Panc1 (cell line): ENCODE results near the gene PPP2R5D.

Experiments used
- CTCF ChIP-seq: fragments of 450-650 bp; IDR thresholded peaks from 2 replicates; pipeline ENCODE4 v1.5.1; 2017; ENCODE audit warnings: mild to moderate bottlenecking
- POLR2AphosphoS5 ChIP-seq: IDR thresholded peaks from 2 replicates; pipeline ENCODE4 v1.6.1; 2012; ENCODE audit warnings: mild to moderate bottlenecking, low read depth, low read length, moderate library complexity
- TCF7L2 ChIP-seq: IDR thresholded peaks from 2 replicates; pipeline ENCODE4 v1.6.1; 2011; ENCODE audit warnings: mild to moderate bottlenecking, low read depth, low read length, inconsistent platforms

DNA sequence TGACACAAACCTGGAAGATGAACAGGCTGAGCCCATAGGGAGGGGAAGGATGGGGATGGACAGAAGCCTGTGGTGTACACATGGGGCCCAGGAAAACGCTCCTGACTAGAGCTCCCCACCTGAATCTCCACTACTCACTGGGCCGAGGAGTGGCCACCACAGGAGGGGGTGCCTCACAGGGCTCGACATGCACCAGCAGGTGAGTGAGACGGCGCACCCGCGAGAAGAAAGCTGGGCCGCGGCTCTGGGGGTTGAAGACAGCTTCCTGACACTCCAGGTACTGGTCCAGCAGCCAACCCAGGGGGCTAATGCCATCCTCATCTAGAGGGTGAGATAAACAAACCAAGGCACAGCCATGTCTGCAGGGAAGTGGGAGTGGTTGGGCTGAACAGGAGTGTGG, 58.9 kb downstream of the PPP2R5D start:
- TF ChIP-seq TCF7L2 = no peak
- no peak for TF ChIP-seq CTCF
- TF ChIP-seq POLR2AphosphoS5 = no peak
